HEK293 (cell line): ENCODE measurements around the gene KRTAP9-7.

Source experiments
- CTCF ChIA-PET: fragments of 350-600 bp; formaldehyde crosslinking; extraction: SDS; loops from one replicate; lab custom pipeline; 2021; ENCODE audit warnings: antibody characterized with exemption; lab: Yijun Ruan, JAX
- POLR2A ChIA-PET: fragments of 300-600 bp; formaldehyde crosslinking; extraction: SDS; loops from one replicate; lab custom pipeline; 2020; ENCODE audit warnings: antibody characterized with exemption, inconsistent platforms; lab: Yijun Ruan, JAX
- H3K27ac ChIP-seq: fragments of 200-500 bp; sonication (Bioruptor generic); 2 replicates; pipeline ENCODE4 v1.5.1; 2014; ENCODE audit warnings: low read depth, low read length, control low read depth, inconsistent platforms; ENCODE audit errors: extremely low read depth
- H3K36me3 ChIP-seq, 2 experiments: fragments of 200-500 bp in 1 of 2; sonication (Bioruptor generic) in 1 of 2; 1 replicate in 1 of 2; 2 replicates in 1 of 2; pipeline ENCODE4 v1.5.1; 2014 to 2017; ENCODE audit warnings: inconsistent platforms in 2 of 2, low read length in 2 of 2; ENCODE audit not compliant: control insufficient read depth in 2 of 2, insufficient read depth in 1 of 2
- H3K4me1 ChIP-seq: fragments of 200-500 bp; sonication (Bioruptor generic); 2 replicates; pipeline ENCODE4 v1.5.1; 2014; ENCODE audit warnings: mild to moderate bottlenecking, low read length, inconsistent platforms; ENCODE audit not compliant: control insufficient read depth, insufficient read depth
- H3K4me3 ChIP-seq: 2 replicates; pipeline ENCODE4 v1.5.1; 2011; ENCODE audit warnings: low read depth, mild to moderate bottlenecking, control low read depth, low read length, moderate library complexity
- H3K9me3 ChIP-seq: fragments of 200-500 bp; sonication (Bioruptor generic); 2 replicates; pipeline ENCODE4 v1.5.1; 2014; ENCODE audit warnings: low read depth, low read length, inconsistent platforms; ENCODE audit not compliant: control insufficient read depth, insufficient read depth
- ELK4 ChIP-seq: IDR thresholded peaks from 2 replicates; pipeline ENCODE4 v1.6.1; 2011; ENCODE audit warnings: mild to moderate bottlenecking, low read depth, low read length, borderline replicate concordance
- GLIS2 ChIP-seq: fragments of 450-650 bp; formaldehyde crosslinking; IDR thresholded peaks from 2 replicates; pipeline ENCODE4 v1.5.1; 2016; ENCODE audit warnings: missing biosample characterization, missing genetic modification characterization
- PBX3 ChIP-seq: sonication (generic); formaldehyde crosslinking; IDR thresholded peaks from 2 replicates; pipeline ENCODE4 v1.8.1; 2022; ENCODE audit warnings: mild to moderate bottlenecking, moderate library complexity, missing genetic modification reagents
- PRDM6 ChIP-seq: fragments of 450-650 bp; formaldehyde crosslinking; IDR thresholded peaks from 2 replicates; pipeline ENCODE4 v1.5.1; 2017; ENCODE audit warnings: missing biosample characterization, missing genetic modification characterization
- REPIN1 ChIP-seq: fragments of 450-650 bp; formaldehyde crosslinking; IDR thresholded peaks from 2 replicates; pipeline ENCODE4 v1.5.1; 2017; ENCODE audit warnings: missing biosample characterization, missing genetic modification characterization, low read depth
- SCRT2 ChIP-seq: fragments of 450-650 bp; formaldehyde crosslinking; IDR thresholded peaks from 2 replicates; pipeline ENCODE4 v1.5.1; 2016; ENCODE audit warnings: missing biosample characterization, missing genetic modification characterization
- WT1 ChIP-seq: fragments of 450-650 bp; formaldehyde crosslinking; IDR thresholded peaks from 2 replicates; pipeline ENCODE4 v1.5.1; 2016; ENCODE audit warnings: missing biosample characterization, missing genetic modification characterization
- ZFP3 ChIP-seq: fragments of 450-650 bp; formaldehyde crosslinking; IDR thresholded peaks from 2 replicates; pipeline ENCODE4 v1.5.1; 2016; ENCODE audit warnings: low read depth, missing biosample characterization, missing genetic modification characterization
- ZFP69B ChIP-seq: fragments of 450-650 bp; formaldehyde crosslinking; IDR thresholded peaks from 2 replicates; pipeline ENCODE4 v1.5.1; 2016; ENCODE audit warnings: missing biosample characterization, missing genetic modification characterization
- ZNF133 ChIP-seq: fragments of 450-650 bp; formaldehyde crosslinking; IDR thresholded peaks from 2 replicates; pipeline ENCODE4 v1.5.1; 2016; ENCODE audit warnings: missing biosample characterization, missing genetic modification characterization
- ZNF138 ChIP-seq: fragments of 450-650 bp; formaldehyde crosslinking; IDR thresholded peaks from 2 replicates; pipeline ENCODE4 v1.5.1; 2016; ENCODE audit warnings: missing biosample characterization, missing genetic modification characterization, borderline replicate concordance
- ZNF157 ChIP-seq: fragments of 450-650 bp; formaldehyde crosslinking; IDR thresholded peaks from 2 replicates; pipeline ENCODE4 v1.5.1; 2016; ENCODE audit warnings: missing biosample characterization, missing genetic modification characterization
- ZNF175 ChIP-seq: fragments of 450-650 bp; formaldehyde crosslinking; IDR thresholded peaks from 2 replicates; pipeline ENCODE4 v1.5.1; 2016; ENCODE audit warnings: missing biosample characterization, missing genetic modification characterization
- ZNF18 ChIP-seq: fragments of 450-650 bp; formaldehyde crosslinking; IDR thresholded peaks from 2 replicates; pipeline ENCODE4 v1.5.1; 2016; ENCODE audit warnings: missing biosample characterization, missing genetic modification characterization
- ZNF221 ChIP-seq: fragments of 450-650 bp; formaldehyde crosslinking; IDR thresholded peaks from 2 replicates; pipeline ENCODE4 v1.5.1; 2017; ENCODE audit warnings: missing biosample characterization, missing genetic modification characterization, borderline replicate concordance
- ZNF23 ChIP-seq: fragments of 450-650 bp; formaldehyde crosslinking; IDR thresholded peaks from 2 replicates; pipeline ENCODE4 v1.5.1; 2016; ENCODE audit warnings: missing biosample characterization, missing genetic modification characterization, borderline replicate concordance
- ZNF350 ChIP-seq: fragments of 450-650 bp; formaldehyde crosslinking; IDR thresholded peaks from 2 replicates; pipeline ENCODE4 v1.5.0; 2017; ENCODE audit warnings: missing biosample characterization, mild to moderate bottlenecking, missing genetic modification characterization
- ZNF513 ChIP-seq: fragments of 450-650 bp; IDR thresholded peaks from 2 replicates; pipeline ENCODE4 v1.5.1; 2018; ENCODE audit warnings: missing biosample characterization, missing genetic modification characterization
- ZNF555 ChIP-seq: fragments of 450-650 bp; formaldehyde crosslinking; conservative IDR thresholded peaks from 2 replicates; pipeline ENCODE4 v1.5.1; 2017; ENCODE audit warnings: missing biosample characterization, mild to moderate bottlenecking, missing genetic modification characterization, inconsistent platforms
- ZNF560 ChIP-seq: fragments of 450-650 bp; formaldehyde crosslinking; IDR thresholded peaks from 2 replicates; pipeline ENCODE4 v1.5.1; 2017; ENCODE audit warnings: missing biosample characterization, missing genetic modification characterization, borderline replicate concordance
- ZNF580 ChIP-seq: fragments of 450-650 bp; formaldehyde crosslinking; IDR thresholded peaks from 2 replicates; pipeline ENCODE4 v1.5.1; 2016; ENCODE audit warnings: missing biosample characterization, missing genetic modification characterization
- ZNF596 ChIP-seq: fragments of 450-650 bp; IDR thresholded peaks from 2 replicates; pipeline ENCODE4 v1.5.0; 2018; ENCODE audit warnings: missing biosample characterization, mild to moderate bottlenecking, missing genetic modification characterization, moderate library complexity
- ZNF624 ChIP-seq: fragments of 450-650 bp; formaldehyde crosslinking; IDR thresholded peaks from 2 replicates; pipeline ENCODE4 v1.5.1; 2017; ENCODE audit warnings: missing biosample characterization, missing genetic modification characterization
- ZNF692 ChIP-seq: fragments of 450-650 bp; formaldehyde crosslinking; IDR thresholded peaks from 2 replicates; pipeline ENCODE4 v1.5.1; 2016; ENCODE audit warnings: missing biosample characterization, missing genetic modification characterization
- ZSCAN16 ChIP-seq: fragments of 450-650 bp; formaldehyde crosslinking; IDR thresholded peaks from 2 replicates; pipeline ENCODE4 v1.5.1; 2016; ENCODE audit warnings: missing biosample characterization, missing genetic modification characterization

Gene KRTAP9-7

GRCh38 chr17:41258406-41258805 is 17.1 kb upstream of the KRTAP9-7 start:
- no peak for TF ChIP-seq ZNF560 (tag by site-specific recombination)
- no peak for TF ChIP-seq ZNF580 (tag by site-specific recombination)
- TF ChIP-seq ZFP69B (tag by site-specific recombination), result no peak
- no peak for TF ChIP-seq ZNF138 (tag by site-specific recombination)
- TF ChIP-seq ZNF624 (tag by site-specific recombination), result no peak
- TF ChIP-seq ZNF157 (tag by site-specific recombination), result no peak
- TF ChIP-seq REPIN1, result no peak
- TF ChIP-seq GLIS2 (tag by site-specific recombination), result no peak
- TF ChIP-seq ZNF221 (tag by site-specific recombination), result no peak
- TF ChIP-seq ZNF350 (tag by site-specific recombination), result no peak
- no peak for TF ChIP-seq ELK4
- no peak for TF ChIP-seq ZNF555 (tag by site-specific recombination)
- TF ChIP-seq ZSCAN16 (tag by site-specific recombination), result no peak
- POLR2A ChIA-PET, result no interaction called here
- Histone ChIP-seq H3K4me1 (no peaks in the 10 kb centered on the region), H3K27ac (no peak overlapping the region), H3K9me3 (no peaks in the 10 kb centered on the region), H3K4me3 (no peak overlapping the region), H3K36me3 (no peaks in the 10 kb centered on the region)
- CTCF ChIA-PET, result no interaction called here

- no peak for TF ChIP-seq ZNF513 (tag by site-specific recombination)
- TF ChIP-seq ZNF624 (tag by site-specific recombination), result no peak
- no peak for TF ChIP-seq ZFP3 (tag by site-specific recombination)
- no peak for TF ChIP-seq SCRT2
- TF ChIP-seq ZNF175 (tag by site-specific recombination), result no peak
- no peak for TF ChIP-seq PBX3 (CRISPR knock-in tag)
- Histone ChIP-seq H3K4me1 (no peaks in the 10 kb centered on the region), H3K4me3 (no peak overlapping the region), H3K36me3 (no peaks in the 10 kb centered on the region), H3K9me3 (no peaks in the 10 kb centered on the region), H3K27ac (no peak overlapping the region)
- ChIA-PET POLR2A (no interaction called here), CTCF (no interaction called here)
These were observed 12.3 kb upstream of the KRTAP9-7 start for GRCh38 chr17:41263212-41263611.

GRCh38 chr17:41264599-41264998 is 10.9 kb upstream of the KRTAP9-7 start:
- Histone ChIP-seq H3K9me3 (no peaks in the 10 kb centered on the region), H3K27ac (no peak overlapping the region), H3K4me1 (no peaks in the 10 kb centered on the region), H3K36me3 (no peaks in the 10 kb centered on the region), H3K4me3 (no peak overlapping the region)
- CTCF ChIA-PET, result no interaction called here
- POLR2A ChIA-PET, result no interaction called here
- TF ChIP-seq ZNF692 (no peak), WT1 (no peak), SCRT2 (no peak), ZNF23 (tag by site-specific recombination) (no peak), PRDM6 (no peak), ZNF18 (tag by site-specific recombination) (no peak), ZNF596 (tag by site-specific recombination) (no peak), ZNF133 (no peak)
